GM18519 (cell line): ENCODE measurements around the gene KIF26B.

Source experiments
- ATAC-seq: cut with Tn5 transposase; IDR thresholded peaks from one replicate; pipeline ENCODE4 v1.9.1; 2021; ENCODE audit warnings: mild to moderate bottlenecking, moderate library complexity; ENCODE audit not compliant: unreplicated experiment, low FRiP score

The KIF26B gene

DNA sequence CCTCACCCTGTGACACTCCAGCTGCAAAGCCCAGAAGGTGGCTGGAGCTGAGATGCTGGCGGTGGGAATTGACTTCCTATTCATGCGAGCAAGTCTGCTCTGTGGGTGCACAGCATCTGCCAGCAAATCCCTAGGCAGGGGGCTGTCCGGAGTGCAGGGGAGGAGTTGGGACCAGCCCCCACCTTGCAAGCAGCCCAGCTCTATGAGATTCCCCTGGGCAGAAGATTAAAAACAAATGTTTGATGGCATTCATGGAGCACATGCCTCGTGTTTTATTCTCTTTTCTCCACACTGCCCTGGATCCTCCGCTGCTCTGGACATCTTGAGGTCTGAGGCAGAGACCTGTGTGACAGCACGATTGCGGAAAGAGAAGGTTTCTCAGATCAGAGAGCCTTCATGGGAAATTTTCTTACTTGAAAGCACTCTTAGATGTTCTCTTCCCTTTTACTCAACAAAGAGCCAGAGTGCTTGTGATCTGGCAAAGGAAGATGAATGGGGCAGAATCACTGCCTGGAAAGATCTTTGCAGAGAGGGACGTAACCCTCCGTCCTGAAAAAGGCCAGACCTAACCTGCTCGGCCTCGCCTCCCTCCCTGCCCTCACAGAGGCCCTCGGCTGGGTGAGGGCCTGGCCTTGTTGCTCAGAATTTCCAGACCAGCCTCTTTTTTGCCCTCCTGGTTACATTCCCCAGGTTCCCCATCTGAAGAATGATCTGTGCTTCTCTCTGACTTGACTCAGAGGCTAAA, 597.1 kb downstream of the KIF26B start:
- ATAC-seq = no peak

- no peak for ATAC-seq
Measured at GRCh38 chr1:245752561-245752960, 597.8 kb downstream of the KIF26B start.

DNA sequence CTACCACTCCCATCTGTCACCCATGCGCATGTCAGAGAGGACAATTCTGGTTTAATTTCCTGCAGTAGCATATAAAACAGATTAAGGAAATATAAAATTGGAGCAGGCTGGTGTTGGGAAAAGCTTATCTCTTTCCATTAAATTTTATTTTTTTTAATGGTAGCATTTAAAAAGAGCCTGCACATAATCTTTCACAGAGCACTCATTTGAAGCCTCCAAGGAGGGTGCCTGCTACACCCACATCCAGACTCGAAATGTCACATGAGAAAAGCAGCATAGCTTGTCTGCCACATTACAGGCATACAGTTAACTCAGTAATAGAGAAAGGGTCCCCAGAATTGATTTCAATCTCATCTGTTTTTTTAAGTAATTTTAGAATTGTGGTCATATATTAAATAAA, 599.0 kb downstream of the KIF26B start:
- ATAC-seq = no peak

DNA sequence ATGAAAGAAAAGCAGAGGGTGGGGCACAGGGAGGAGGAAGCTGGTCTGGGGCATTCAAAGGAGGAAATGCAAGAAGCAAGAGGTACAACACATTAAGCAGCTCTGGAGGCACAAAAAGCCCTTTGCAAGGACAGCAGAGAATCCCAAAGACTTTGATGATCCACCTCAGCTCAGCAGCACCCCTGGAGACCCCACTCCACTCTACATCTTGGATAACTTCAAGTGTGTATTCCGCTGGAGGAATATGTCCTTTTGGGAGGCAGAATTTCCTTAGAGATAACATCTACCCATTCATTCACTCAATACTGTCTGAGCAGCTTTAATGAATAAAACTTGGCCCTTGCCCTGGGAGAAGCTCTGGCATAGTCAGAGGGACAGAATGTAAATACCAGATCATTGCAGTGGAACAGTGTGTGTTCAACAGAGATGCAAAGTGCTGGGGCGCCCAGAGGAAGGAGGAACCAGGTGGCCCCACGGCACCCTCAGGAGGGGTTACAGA, 599.7 kb downstream of the KIF26B start:
- no peak for ATAC-seq
